Activated CD8-positive, alpha-beta T cell treated with anti-CD3 and anti-CD28 coated beads for 36 hours (primary cell): Measurements from ENCODE around the gene TM6SF1. TPM values are rescaled to one million over a fixed set of nuclear protein-coding genes. Genes with fewer than 3 reads are reported as not detected.
"Not testable (repeated sequence)": the region's sequence is repeated elsewhere in the genome, so short reads cannot be mapped to it uniquely, and the experiment has no call there.

Source experiments
- ATAC-seq: fragments of 200-7000 bp; cut with Tn5 transposase; one replicate; pipeline ENCODE4 v1.10.0; 2021; ENCODE audit warnings: mild to moderate bottlenecking, moderate library complexity
- CTCF ChIA-PET: fragments of 350-600 bp; sonication (Branson Sonifier 250); formaldehyde crosslinking; loops from one replicate; lab custom pipeline; 2021; ENCODE audit warnings: antibody characterized with exemption; lab: Charles Lee
- POLR2A ChIA-PET: fragments of 350-600 bp; sonication (Branson Sonifier 250); formaldehyde crosslinking; loops from one replicate; lab custom pipeline; 2021; ENCODE audit warnings: antibody characterized with exemption; lab: Charles Lee
- DNase-seq: peaks from one replicate; pipeline ENCODE4 v3.0.0-alpha.2; 2020
- H3K27ac Mint-ChIP-seq: one replicate; pipeline ENCODE4 v1.8.0; 2021; ENCODE audit warnings: mild to moderate bottlenecking, mixed read lengths
- H3K27me3 Mint-ChIP-seq: one replicate; pipeline ENCODE4 v1.8.0; 2021; ENCODE audit warnings: mixed read lengths
- H3K36me3 Mint-ChIP-seq: one replicate; pipeline ENCODE4 v1.8.0; 2021; ENCODE audit warnings: low read depth, mixed read lengths
- H3K4me1 Mint-ChIP-seq: one replicate; pipeline ENCODE4 v1.8.0; 2021; ENCODE audit warnings: low read depth, mixed read lengths
- H3K4me3 Mint-ChIP-seq: one replicate; pipeline ENCODE4 v1.8.0; 2021; ENCODE audit warnings: mild to moderate bottlenecking, moderate library complexity, mixed read lengths
- H3K9me3 Mint-ChIP-seq: one replicate; pipeline ENCODE4 v1.8.0; 2021; ENCODE audit warnings: mixed read lengths
- CTCF ChIP-seq: fragments of 200-600 bp; IDR thresholded peaks from one replicate; pipeline ENCODE4 v1.8.0; 2022; ENCODE audit warnings: antibody characterized with exemption, mild to moderate bottlenecking
- intact Hi-C: fragments of 100-400 bp; cut with micrococcal nuclease; formaldehyde crosslinking; loops from one replicate; pipeline ENCODE4 v1.10.0; 2022
- total RNA-seq, 2 experiments: library from RNA; stranded (reverse); gene quantifications; one replicate each; pipeline ENCODE4 v1.2.3, GENCODE V29; 2021

TM6SF1 gene
- total RNA-seq, 2 experiments from 2014 or later = 5.6 TPM

- no peaks in the 10 kb centered on the region for H3K9me3 Mint-ChIP-seq
- ChIA-PET CTCF (no interaction called here), POLR2A (no interaction called here)
- ATAC-seq (no peak), DNase-seq (no peak)
- H3K27ac Mint-ChIP-seq = no peak overlapping the region
- H3K27me3 Mint-ChIP-seq = no peaks in the 10 kb centered on the region
- intact Hi-C loops = no loop called here
- TF ChIP-seq CTCF = no peak
- H3K4me3 Mint-ChIP-seq = no peak overlapping the region
- H3K36me3 Mint-ChIP-seq = peaks cover 2% of the 10 kb centered on the region
- no peaks in the 10 kb centered on the region for H3K4me1 Mint-ChIP-seq
Observed at GRCh38 chr15:83119968-83120581, 12.6 kb downstream of the TM6SF1 start.

GRCh38 chr15:83123529-83123928 is 16.1 kb downstream of the TM6SF1 start:
- peaks cover 2% of the 10 kb centered on the region for H3K36me3 Mint-ChIP-seq
- H3K9me3 Mint-ChIP-seq = no peaks in the 10 kb centered on the region
- intact Hi-C loops = no loop called here
- H3K4me3 Mint-ChIP-seq = no peak overlapping the region
- H3K27ac Mint-ChIP-seq = no peak overlapping the region
- no peak for TF ChIP-seq CTCF
- no peaks in the 10 kb centered on the region for H3K27me3 Mint-ChIP-seq
- ATAC-seq (no peak), DNase-seq (no peak)
- ChIA-PET CTCF (no interaction called here), POLR2A (no interaction called here)
- H3K4me1 Mint-ChIP-seq = peaks cover 1% of the 10 kb centered on the region

- POLR2A ChIA-PET = no interaction called here
- H3K27ac Mint-ChIP-seq = no peak overlapping the region
- TF ChIP-seq CTCF = no peak
- CTCF ChIA-PET = interaction anchor here (1.3 kb wide), 1 partner anchor 27 kb away, joined by 5 read pairs; no protein-coding TSS in a partner anchor
- H3K27me3 Mint-ChIP-seq = no peaks in the 10 kb centered on the region
- H3K9me3 Mint-ChIP-seq = no peaks in the 10 kb centered on the region
- peaks cover 1% of the 10 kb centered on the region for H3K4me1 Mint-ChIP-seq
- intact Hi-C loops = no loop called here
- H3K36me3 Mint-ChIP-seq = peaks cover 2% of the 10 kb centered on the region
- H3K4me3 Mint-ChIP-seq = no peak overlapping the region
- no peak for ATAC-seq
- no peak for DNase-seq
Observed at GRCh38 chr15:83127547-83128150, 20.2 kb downstream of the TM6SF1 start.

DNA sequence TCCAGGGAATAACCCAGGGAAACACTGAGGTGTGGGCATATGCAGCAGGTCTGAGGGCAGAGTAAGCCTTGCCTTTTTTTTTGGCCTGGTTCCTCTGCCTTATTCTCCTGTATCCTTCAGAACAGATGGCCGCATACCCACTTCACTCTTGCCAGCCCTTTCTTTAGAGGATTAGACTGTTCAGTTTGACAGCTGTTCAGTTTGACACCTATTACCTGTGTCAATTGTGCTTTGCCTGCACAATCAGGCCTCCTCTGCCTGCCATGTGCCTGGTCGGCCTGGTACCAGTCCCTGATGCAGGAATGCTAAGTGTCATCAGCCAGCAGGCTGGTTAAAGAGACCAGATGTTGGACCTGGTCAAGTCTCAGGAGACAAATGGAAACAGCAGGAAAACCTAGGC is 22.3 kb downstream of the TM6SF1 start:
- DNase-seq = no peak
- no peak for TF ChIP-seq CTCF
- Mint-ChIP-seq H3K27me3 (no peaks in the 10 kb centered on the region), H3K36me3 (peaks cover 2% of the 10 kb centered on the region), H3K9me3 (no peaks in the 10 kb centered on the region), H3K4me1 (peaks cover 1% of the 10 kb centered on the region), H3K27ac (no peak overlapping the region), H3K4me3 (no peak overlapping the region)
- intact Hi-C loops = no loop called here
- no peak for ATAC-seq
- POLR2A ChIA-PET = no interaction called here
- CTCF ChIA-PET = no interaction called here

- Mint-ChIP-seq H3K9me3 (no peaks in the 10 kb centered on the region), H3K4me3 (no peak overlapping the region), H3K36me3 (no peaks in the 10 kb centered on the region), H3K4me1 (no peaks in the 10 kb centered on the region), H3K27ac (no peak overlapping the region), H3K27me3 (no peaks in the 10 kb centered on the region)
- DNase-seq (no peak), ATAC-seq (no peak)
- no peak for TF ChIP-seq CTCF
- CTCF ChIA-PET = no interaction called here
- POLR2A ChIA-PET = no interaction called here
- intact Hi-C loops = no loop called here
Observed at GRCh38 chr15:83132861-83133523, 25.5 kb downstream of the TM6SF1 start.

GRCh38 chr15:83142151-83142550 is 34.7 kb downstream of the TM6SF1 start:
- H3K27ac Mint-ChIP-seq, ATAC-seq, H3K27me3 Mint-ChIP-seq, POLR2A ChIA-PET, H3K4me1 Mint-ChIP-seq, H3K9me3 Mint-ChIP-seq, H3K4me3 Mint-ChIP-seq, DNase-seq, CTCF ChIA-PET, intact Hi-C loops: not testable (repeated sequence)
- H3K36me3 Mint-ChIP-seq = peaks cover 15% of the 10 kb centered on the region
